HG03521 (cell line): Measurements from ENCODE around the gene GPR18.
"Not testable (repeated sequence)": the region's sequence is repeated elsewhere in the genome, so short reads cannot be mapped to it uniquely, and the experiment has no call there.

Experiments used
- ATAC-seq: cut with Tn5 transposase; IDR thresholded peaks from one replicate; pipeline ENCODE4 v1.9.1; 2021; ENCODE audit warnings: mild to moderate bottlenecking, moderate library complexity; ENCODE audit not compliant: unreplicated experiment

The GPR18 gene

GRCh38 chr13:99231721-99232120 is 26.5 kb downstream of the GPR18 start:
- peak; percentile 32 for ATAC-seq

GRCh38 chr13:99230991-99231390 is 27.2 kb downstream of the GPR18 start:
- no peak for ATAC-seq

GRCh38 chr13:99230588-99230987 is 27.6 kb downstream of the GPR18 start:
- ATAC-seq = not testable (repeated sequence)

GRCh38 chr13:99228737-99229691 is 29.2 kb downstream of the GPR18 start:
- ATAC-seq = peak; percentile 82

- ATAC-seq = no peak
These were observed 30.1 kb downstream of the GPR18 start for GRCh38 chr13:99227909-99228688.

- ATAC-seq = no peak
These were observed 30.8 kb downstream of the GPR18 start for GRCh38 chr13:99227331-99227900.

GRCh38 chr13:99226513-99226912 is 31.7 kb downstream of the GPR18 start:
- ATAC-seq = no peak

- no peak for ATAC-seq
These were observed 33.1 kb downstream of the GPR18 start for GRCh38 chr13:99225078-99225477.

GRCh38 chr13:99224021-99224420 is 34.2 kb downstream of the GPR18 start:
- ATAC-seq = no peak

GRCh38 chr13:99223587-99223986 is 34.6 kb downstream of the GPR18 start:
- ATAC-seq = no peak

- no peak for ATAC-seq
These were observed 36.5 kb downstream of the GPR18 start for GRCh38 chr13:99221567-99222239.

GRCh38 chr13:99220199-99220935 is 37.8 kb downstream of the GPR18 start:
- ATAC-seq = no peak

- ATAC-seq = peak; percentile 66
These were observed 39.2 kb downstream of the GPR18 start for GRCh38 chr13:99218969-99219368.

GRCh38 chr13:99218545-99218944 is 39.6 kb downstream of the GPR18 start:
- no peak for ATAC-seq

- ATAC-seq = no peak
These were observed 40.1 kb downstream of the GPR18 start for GRCh38 chr13:99218126-99218525.

GRCh38 chr13:99217461-99218110 is 40.6 kb downstream of the GPR18 start:
- ATAC-seq = no peak

- ATAC-seq = no peak
These were observed 42.9 kb downstream of the GPR18 start for GRCh38 chr13:99215184-99215830.

GRCh38 chr13:99214731-99215130 is 43.4 kb downstream of the GPR18 start:
- no peak for ATAC-seq

GRCh38 chr13:99214232-99214631 is 43.9 kb downstream of the GPR18 start:
- peak; percentile 73 for ATAC-seq
